Right lobe of liver (tissue), 6 donors: ENCODE measurements around the gene NOVA2. TPM values are rescaled to one million over a fixed set of nuclear protein-coding genes. Genes with fewer than 3 reads are reported as not detected.

Experiments
- ATAC-seq, 4 donors: fragments of 200-7000 bp; cut with Tn5 transposase; one replicate each; pipeline ENCODE4 v1.9.1; 2020; ENCODE audit warnings: mild to moderate bottlenecking in 4 of 4, moderate library complexity in 4 of 4
- DNase-seq, 3 donors: peaks; one replicate each; pipeline ENCODE4 v3.0.0-alpha.2; 2020
- H3K27ac ChIP-seq, 3 donors: fragments of 200-600 bp; one replicate each; pipeline ENCODE4 v1.8.0; 2022
- H3K27me3 ChIP-seq, 2 donors: fragments of 200-600 bp; one replicate each; pipeline ENCODE4 v1.8.0; 2022
- H3K36me3 ChIP-seq, 4 donors: fragments of 200-600 bp; sonication (generic) in 1 of 4; one replicate each; pipeline versions ENCODE4 v1.5.1 to v1.8.0; 2017 to 2022; ENCODE audit warnings: control low read depth in 1 of 4
- H3K4me1 ChIP-seq, 4 donors: fragments of 200-600 bp; sonication (generic) in 1 of 4; one replicate each; pipeline versions ENCODE4 v1.5.1 to v1.8.0; 2017 to 2022; ENCODE audit warnings: control low read depth in 1 of 4
- H3K4me3 ChIP-seq, 3 donors: fragments of 200-600 bp; one replicate each; pipeline ENCODE4 v1.8.0; 2022
- H3K9me3 ChIP-seq, 4 donors: fragments of 200-600 bp; sonication (generic) in 1 of 4; one replicate each; pipeline versions ENCODE4 v1.5.1 to v1.8.0; 2017 to 2022; ENCODE audit warnings: control low read depth in 1 of 4
- CTCF ChIP-seq, 4 donors: fragments of 200-600 bp in 3 of 4; fragments of 450-650 bp in 1 of 4; IDR thresholded peaks; one replicate each; pipeline versions ENCODE4 v1.5.1 to v1.8.0; 2016 to 2022; ENCODE audit warnings: antibody characterized with exemption in 4 of 4, mild to moderate bottlenecking in 2 of 4
- POLR2A ChIP-seq: fragments of 450-650 bp; IDR thresholded peaks from one replicate; pipeline ENCODE4 v1.6.1; 2017; ENCODE audit warnings: antibody characterized with exemption, mild to moderate bottlenecking
- WGBS: methylation state at CpG from one replicate; pipeline ENCODE4 v1.1.6; 2018; ENCODE audit warnings: low coverage, low lambda C conversion rate; ENCODE audit not compliant: insufficient coverage; ENCODE audit errors: missing lambda C conversion rate; 5-methylcytosine and 5-hydroxymethylcytosine counted together
- intact Hi-C, 2 donors: fragments of 100-400 bp; cut with DNase I; formaldehyde crosslinking; loops; one replicate each; pipeline versions ENCODE4 v1.11.2 to v1.14.1; 2022
- total RNA-seq, 6 experiments: library from RNA; depleted of rRNA in 2 of 6; stranded (reverse); fragments of >200 nt in 2 of 6; fragmentation: NEBNext Ultra II Directional in 3 of 6; extraction: Animal tissue kit (Norgen Biotek cat#: 25700) in 3 of 6; gene quantifications; one replicate each; pipeline versions ENCODE4 v1.1.0 to v1.2.4, GENCODE V29; 2016 to 2023
- donor health status: DM: no; HTN: yes; CAD: no.
- donor health status: DM: no; HTN: no; CAD: no.
- donor health status: DM: no; HTN: no; CAD: no.
- donor health status: DM: no; HTN: yes; CAD: no.
- donor health status: DM: no; HTN: yes; CAD: no.

Gene NOVA2
- total RNA-seq, 6 experiments from 2014 or later = 0.66 to 2.5 (median 0.85) TPM

GRCh38 chr19:45969676-45970075, 4.0 kb downstream of the NOVA2 start:
- Histone ChIP-seq H3K4me1 (no peaks in the 10 kb centered on the region), H3K27ac (no peak overlapping the region), H3K27me3 (peaks cover 4 to 5% of the 10 kb centered on the region in 2 donors), H3K9me3 (no peaks in the 10 kb centered on the region), H3K36me3 (no peaks in the 10 kb centered on the region), H3K4me3 (no peak overlapping the region)
- ATAC-seq (no peak), DNase-seq (no peak)
- 52% methylated on average over 2 of the region's 5 CpGs for WGBS
- intact Hi-C loops = no loop called here
- TF ChIP-seq POLR2A (no peak), CTCF (IDR thresholded peaks at IDR 0.05) (no peak)

DNA sequence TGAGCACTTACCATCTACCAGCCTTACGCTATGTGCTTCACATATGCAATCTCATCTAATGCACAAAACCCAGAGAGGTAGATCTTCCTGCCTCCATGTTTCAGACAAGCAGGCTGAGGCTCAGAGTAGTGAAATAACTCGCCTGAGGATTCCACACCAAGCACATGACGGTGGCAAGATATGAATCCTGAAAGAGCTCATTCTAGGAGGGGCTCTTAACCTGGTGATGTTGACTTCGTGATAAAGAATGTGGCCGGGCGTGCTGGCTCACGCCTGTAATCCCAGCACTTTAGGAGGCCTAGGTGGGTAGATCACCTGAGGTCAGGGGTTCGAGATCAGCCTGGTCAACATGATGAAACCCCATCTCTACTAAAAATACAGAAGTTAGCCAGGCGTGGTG, 5.0 kb downstream of the NOVA2 start:
- no peak for DNase-seq
- H3K27ac ChIP-seq = no peak overlapping the region

DNA sequence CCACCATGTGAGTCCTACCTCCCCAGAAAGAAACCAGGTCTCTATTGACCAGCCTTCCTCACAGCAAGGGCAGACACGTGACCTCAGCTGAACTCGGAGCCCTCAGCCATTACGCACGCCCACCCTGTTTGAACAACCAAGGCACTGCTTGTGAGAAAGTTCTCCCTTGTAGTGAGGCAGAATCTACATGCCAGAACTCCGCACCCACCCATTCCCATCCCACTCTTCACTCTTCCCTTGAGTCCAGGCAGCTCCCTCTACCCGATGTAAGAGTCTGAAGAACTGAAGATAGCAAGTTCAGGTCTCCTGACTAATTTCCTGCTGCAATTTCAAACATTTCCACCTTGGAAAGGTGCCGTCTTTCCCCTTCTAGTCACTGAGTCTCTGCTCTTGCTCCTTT, 6.4 kb downstream of the NOVA2 start:
- 6% methylated on average over 6 of the region's 7 CpGs for WGBS
- TF ChIP-seq POLR2A (no peak), CTCF (IDR thresholded peaks at IDR 0.05) (no peak)

More for the DNA sequence above, 5.0 kb downstream of the NOVA2 start:
- intact Hi-C loops = no loop called here
- H3K36me3 ChIP-seq = no peaks in the 10 kb centered on the region
- H3K4me3 ChIP-seq = no peak overlapping the region
- ATAC-seq = no peak
- peaks cover 0 to 5% of the 10 kb centered on the region in 2 donors for H3K27me3 ChIP-seq
- H3K4me1 ChIP-seq = no peaks in the 10 kb centered on the region
- no peaks in the 10 kb centered on the region for H3K9me3 ChIP-seq
- TF ChIP-seq CTCF (IDR thresholded peaks at IDR 0.05) = no peak
- no peak for TF ChIP-seq POLR2A
- WGBS = 54% methylated on average over 5 of the region's 9 CpGs

DNA sequence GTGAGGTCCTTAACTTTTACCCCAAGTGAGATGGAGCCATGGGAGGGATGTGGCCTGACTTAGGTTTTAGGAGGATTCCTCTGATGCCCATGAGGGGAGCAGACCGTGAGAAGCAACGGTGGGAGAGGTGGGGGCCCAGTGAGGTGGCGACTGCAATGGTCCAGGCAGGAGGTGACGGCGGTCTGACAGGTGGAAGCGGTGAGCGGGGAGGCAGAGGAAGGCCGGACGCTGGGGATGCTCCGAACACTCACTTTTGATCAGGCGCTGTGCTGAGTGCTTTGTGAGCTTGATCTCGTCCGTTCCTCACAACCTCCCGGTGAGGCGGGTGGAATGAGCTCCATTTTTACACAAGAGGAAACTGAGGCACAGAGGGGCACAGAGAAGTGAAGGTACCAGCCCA, 11.6 kb downstream of the NOVA2 start:
- DNase-seq (no peak), ATAC-seq (no peak)
- no peak overlapping the region for H3K4me3 ChIP-seq
- H3K27ac ChIP-seq = no peak overlapping the region
- H3K27me3 ChIP-seq = no peaks in the 10 kb centered on the region
- no peaks in the 10 kb centered on the region for H3K9me3 ChIP-seq
- no peaks in the 10 kb centered on the region for H3K4me1 ChIP-seq
- TF ChIP-seq CTCF (IDR thresholded peaks at IDR 0.05) (no peak), POLR2A (no peak)
- 47% methylated on average over 10 of the region's 15 CpGs for WGBS
- H3K36me3 ChIP-seq = no peaks in the 10 kb centered on the region
- intact Hi-C loops = no loop called here

More for the DNA sequence above, 6.4 kb downstream of the NOVA2 start:
- Histone ChIP-seq H3K36me3 (no peaks in the 10 kb centered on the region), H3K4me1 (no peaks in the 10 kb centered on the region), H3K27ac (no peak overlapping the region), H3K4me3 (no peak overlapping the region), H3K9me3 (no peaks in the 10 kb centered on the region), H3K27me3 (no peaks in the 10 kb centered on the region)
- ATAC-seq (no peak), DNase-seq (no peak)
- intact Hi-C loops = no loop called here
